ENCODE data around the gene GSTA5. TPM values are rescaled to one million over a fixed set of nuclear protein-coding genes. Genes with fewer than 3 reads are reported as not detected.
"Not testable (repeated sequence)": the region's sequence is repeated elsewhere in the genome, so short reads cannot be mapped to it uniquely, and the experiment has no call there.

GSTA5 gene
- total RNA-seq, 4 donors from 2014 or later = not detected

DNA sequence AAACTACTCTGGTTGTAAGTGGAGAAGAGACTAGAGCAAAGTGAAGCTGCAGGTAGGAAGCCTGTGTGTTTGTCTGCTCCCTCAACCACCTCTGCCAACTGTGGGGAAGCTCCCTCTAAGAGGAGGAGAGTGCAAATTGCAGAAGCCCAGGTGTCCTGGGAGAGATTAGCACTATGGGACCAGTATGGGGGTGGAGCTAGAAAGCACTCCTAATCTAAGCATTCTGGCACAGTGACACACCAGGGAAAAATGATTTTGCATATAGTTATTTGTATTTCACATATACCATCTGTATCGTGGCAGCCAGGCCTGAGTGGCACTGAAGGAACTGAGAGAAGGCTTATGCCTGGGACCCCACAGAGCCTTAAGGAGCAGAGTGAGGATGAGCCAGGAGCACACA is 49.8 kb downstream of the GSTA5 start:
- Histone ChIP-seq H3K36me3 (no peaks in the 10 kb centered on the region), H3K27ac (no peak overlapping the region), H3K4me1 (peaks cover 0 to 15% (median 0%) of the 10 kb centered on the region in 3 donors), H3K9me3 (no peaks in the 10 kb centered on the region), H3K4me3 (no peak overlapping the region), H3K27me3 (no peaks in the 10 kb centered on the region)
- WGBS, 2 donors = 0% methylated on average over 1 of the region's 1 CpG; no CpG with 5 or more reads in 1 of the 2 donors
- no peak for TF ChIP-seq POLR2A (IDR thresholded peaks at IDR 0.05)
- TF ChIP-seq, protein P1, sequence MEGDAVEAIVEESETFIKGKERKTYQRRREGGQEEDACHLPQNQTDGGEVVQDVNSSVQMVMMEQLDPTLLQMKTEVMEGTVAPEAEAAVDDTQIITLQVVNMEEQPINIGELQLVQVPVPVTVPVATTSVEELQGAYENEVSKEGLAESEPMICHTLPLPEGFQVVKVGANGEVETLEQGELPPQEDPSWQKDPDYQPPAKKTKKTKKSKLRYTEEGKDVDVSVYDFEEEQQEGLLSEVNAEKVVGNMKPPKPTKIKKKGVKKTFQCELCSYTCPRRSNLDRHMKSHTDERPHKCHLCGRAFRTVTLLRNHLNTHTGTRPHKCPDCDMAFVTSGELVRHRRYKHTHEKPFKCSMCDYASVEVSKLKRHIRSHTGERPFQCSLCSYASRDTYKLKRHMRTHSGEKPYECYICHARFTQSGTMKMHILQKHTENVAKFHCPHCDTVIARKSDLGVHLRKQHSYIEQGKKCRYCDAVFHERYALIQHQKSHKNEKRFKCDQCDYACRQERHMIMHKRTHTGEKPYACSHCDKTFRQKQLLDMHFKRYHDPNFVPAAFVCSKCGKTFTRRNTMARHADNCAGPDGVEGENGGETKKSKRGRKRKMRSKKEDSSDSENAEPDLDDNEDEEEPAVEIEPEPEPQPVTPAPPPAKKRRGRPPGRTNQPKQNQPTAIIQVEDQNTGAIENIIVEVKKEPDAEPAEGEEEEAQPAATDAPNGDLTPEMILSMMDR (IDR thresholded peaks at IDR 0.05) = no peak
- intact Hi-C loops (cut with DNase I) = no loop called here
- DNase-seq = no peak

DNA sequence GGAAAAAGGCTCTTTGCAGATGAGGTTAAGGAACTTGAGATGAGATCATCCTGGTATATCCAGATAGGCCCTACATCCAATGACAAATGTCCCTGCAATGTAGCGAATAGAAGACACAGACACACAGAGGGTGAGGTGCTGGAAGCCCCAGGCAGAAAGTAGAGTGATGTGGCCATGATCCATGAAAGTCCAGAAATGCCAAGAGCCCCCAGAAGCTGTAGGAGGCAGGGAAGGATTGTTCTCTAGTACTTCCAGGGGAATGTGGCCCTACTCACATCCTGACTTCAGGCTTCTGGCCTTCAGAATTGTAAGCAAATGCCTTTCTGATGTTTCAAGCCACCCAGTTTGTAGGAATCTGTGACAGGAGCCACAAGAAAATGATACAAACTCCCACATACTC is 51.0 kb downstream of the GSTA5 start:
- H3K9me3 ChIP-seq; DNase-seq; H3K27ac ChIP-seq; intact Hi-C loops (cut with DNase I); H3K27me3 ChIP-seq; H3K4me3 ChIP-seq; H3K36me3 ChIP-seq: not testable (repeated sequence)
- H3K4me1 ChIP-seq = peaks cover 0 to 15% (median 0%) of the 10 kb centered on the region in 3 donors
- WGBS, 2 donors = no CpG with 5 or more reads among the region's 1 CpG

DNA sequence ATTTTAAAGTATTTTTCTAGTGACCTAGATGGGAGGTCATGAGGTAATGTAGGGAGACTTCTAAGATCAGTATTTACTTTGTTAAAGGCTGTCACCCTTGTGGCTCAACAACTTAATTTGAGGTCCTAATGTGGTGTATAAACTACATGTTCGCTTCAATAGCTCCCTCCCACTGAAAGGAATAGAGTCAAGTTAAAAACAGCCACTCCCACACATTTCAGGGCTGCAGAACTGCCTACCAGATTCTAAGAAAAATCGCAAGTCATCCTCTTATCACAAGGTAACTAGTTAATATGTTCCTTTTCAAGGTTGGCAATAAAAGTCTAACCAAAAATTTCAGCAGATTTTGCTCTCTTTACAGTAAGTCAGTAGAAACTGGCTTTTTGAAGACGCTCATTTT is 52.1 kb downstream of the GSTA5 start:
- intact Hi-C loops (cut with DNase I) = no loop called here
- no peak for TF ChIP-seq POLR2A (IDR thresholded peaks at IDR 0.05)
- TF ChIP-seq, protein P1 (IDR thresholded peaks at IDR 0.05) = no peak
- Histone ChIP-seq H3K36me3 (no peaks in the 10 kb centered on the region), H3K4me3 (no peak overlapping the region), H3K4me1 (peaks cover 0 to 15% (median 0%) of the 10 kb centered on the region in 3 donors), H3K27ac (peak overlapping the region in 3 of 4 donors; percentile 9 to 48 (median 30)), H3K9me3 (no peaks in the 10 kb centered on the region), H3K27me3 (no peaks in the 10 kb centered on the region)
- WGBS, 2 donors = 49 to 68% methylated on average over 3 of the region's 3 CpGs
- DNase-seq = no peak

DNA sequence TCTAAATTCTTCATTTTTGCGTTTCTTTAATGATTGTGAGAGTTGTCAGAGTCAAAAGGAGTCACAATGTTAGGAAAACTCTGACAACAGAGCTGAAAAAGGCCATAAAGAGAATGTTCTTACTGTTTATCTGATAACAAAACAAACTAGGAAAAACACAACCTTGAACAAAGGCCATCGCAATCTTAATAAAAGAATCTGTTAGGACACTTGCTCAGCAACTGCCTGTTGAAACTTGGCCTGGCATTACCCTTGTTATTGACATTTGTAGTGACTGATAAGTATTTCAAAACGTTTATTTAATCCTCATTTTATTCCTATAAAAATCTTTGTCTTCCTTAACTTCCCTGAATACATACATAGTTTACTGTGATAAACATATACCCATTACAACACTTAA is 52.7 kb downstream of the GSTA5 start:
- H3K4me3 ChIP-seq = no peak overlapping the region
- no peak for DNase-seq
- no peaks in the 10 kb centered on the region for H3K27me3 ChIP-seq
- no peak for TF ChIP-seq POLR2A (IDR thresholded peaks at IDR 0.05)
- H3K27ac ChIP-seq = peak overlapping the region in 3 of 4 donors; percentile 30 to 54 (median 48)
- H3K9me3 ChIP-seq = no peaks in the 10 kb centered on the region
- peaks cover 0 to 17% (median 0%) of the 10 kb centered on the region in 3 donors for H3K4me1 ChIP-seq
- WGBS, 2 donors = 40 to 48% methylated on average over 3 of the region's 3 CpGs
- intact Hi-C loops (cut with DNase I) = no loop called here
- no peaks in the 10 kb centered on the region for H3K36me3 ChIP-seq

DNA sequence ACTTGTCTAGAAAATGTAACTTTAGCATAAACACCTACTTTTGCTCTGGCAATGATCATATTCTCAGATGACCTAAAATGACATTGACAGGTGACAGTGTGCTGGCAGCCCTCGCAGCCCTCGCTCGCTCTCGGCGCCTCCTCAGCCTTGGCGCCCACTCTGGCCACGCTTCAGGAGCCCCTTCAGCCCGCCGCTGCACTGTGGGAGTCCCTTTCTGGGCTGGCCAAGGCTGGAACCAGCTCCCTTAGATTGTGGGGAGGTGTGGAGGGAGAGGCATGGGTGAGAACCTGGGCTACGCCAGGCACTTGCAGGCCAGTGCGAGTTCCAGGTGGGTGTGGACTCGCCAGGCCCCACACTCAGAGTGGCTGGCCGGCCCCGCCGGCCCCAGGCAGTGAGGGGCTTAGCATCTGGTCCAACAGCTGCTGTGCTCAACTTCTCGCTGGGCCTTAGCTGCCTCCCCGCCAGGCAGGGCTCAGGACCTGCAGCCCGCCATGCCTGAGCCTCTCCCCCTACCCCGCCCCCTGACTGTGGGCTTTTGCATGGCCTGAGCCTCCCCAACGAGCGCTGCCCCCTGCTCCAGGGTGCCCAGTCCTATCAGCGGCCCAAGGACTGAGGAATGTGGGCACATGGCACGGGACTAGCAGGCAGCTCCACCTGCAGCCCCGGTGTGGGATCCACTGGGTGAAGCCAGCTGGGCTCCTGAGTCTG is 54.2 kb downstream of the GSTA5 start:
- Histone ChIP-seq H3K27me3 (no peaks in the 10 kb centered on the region), H3K36me3 (no peaks in the 10 kb centered on the region), H3K4me3 (no peak overlapping the region), H3K9me3 (no peaks in the 10 kb centered on the region), H3K27ac (no peak overlapping the region), H3K4me1 (peaks cover 0 to 24% (median 0%) of the 10 kb centered on the region in 3 donors)
- DNase-seq = no peak
- TF ChIP-seq, protein P1 (IDR thresholded peaks at IDR 0.05) = no peak
- no peak for TF ChIP-seq POLR2A (IDR thresholded peaks at IDR 0.05)
- intact Hi-C loops (cut with DNase I) = no loop called here
- 85 to 95% methylated on average over 4 to 7 of the region's 24 CpGs for WGBS, 2 donors

DNA sequence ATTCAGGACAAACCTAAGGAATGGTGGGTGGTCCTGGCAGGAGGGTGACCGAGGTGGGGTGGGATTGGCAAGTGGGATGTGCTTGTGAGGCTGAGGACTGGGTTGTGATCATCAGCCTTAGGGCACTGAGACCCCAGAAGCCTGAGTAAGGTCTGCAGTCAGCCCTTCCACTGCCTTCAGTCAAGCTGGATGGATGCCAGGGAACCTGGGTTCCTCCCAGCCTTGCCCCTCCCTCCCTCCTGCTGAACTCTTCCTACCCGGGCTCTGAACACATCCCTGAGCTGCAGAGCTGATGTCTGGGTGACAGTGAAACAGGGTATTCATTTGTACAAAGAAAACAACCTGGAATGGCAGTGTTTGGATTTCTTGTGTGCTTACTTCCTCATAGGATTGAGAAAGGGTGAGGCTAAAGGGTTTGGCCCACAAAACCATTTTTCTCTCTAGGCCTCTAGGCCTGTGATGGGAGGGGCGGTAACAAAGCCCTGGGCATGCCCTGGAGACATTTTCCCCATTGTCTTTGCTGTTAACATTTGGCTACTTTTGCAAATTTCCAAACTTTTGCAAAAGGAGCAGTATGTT is 57.8 kb downstream of the GSTA5 start:
- 25 to 46% methylated on average over 1 to 2 of the region's 3 CpGs for WGBS, 2 donors
- H3K27me3 ChIP-seq; intact Hi-C loops (cut with DNase I); H3K36me3 ChIP-seq; DNase-seq; H3K4me3 ChIP-seq; H3K27ac ChIP-seq; H3K9me3 ChIP-seq: not testable (repeated sequence)
- peaks cover 0 to 40% (median 0%) of the 10 kb centered on the region in 3 donors for H3K4me1 ChIP-seq

DNA sequence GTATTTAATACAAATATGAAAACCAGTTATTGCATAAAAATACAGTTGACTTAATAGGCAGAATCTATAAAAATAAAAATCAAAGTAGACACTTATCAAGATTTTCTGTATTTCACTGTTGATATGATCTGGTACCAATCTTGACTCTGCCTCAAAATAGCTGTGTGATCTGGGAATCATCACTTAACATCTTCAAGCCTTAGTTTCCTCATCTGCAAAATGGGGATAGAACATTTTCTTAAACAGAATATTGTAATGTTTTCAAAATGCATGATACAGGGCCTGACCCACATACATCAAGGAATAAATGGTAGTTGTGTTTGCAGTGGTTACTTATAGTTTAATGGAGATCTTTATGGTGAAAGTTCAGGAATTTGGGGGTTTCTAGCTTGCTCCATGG is 58.4 kb downstream of the GSTA5 start:
- intact Hi-C loops (cut with DNase I); H3K9me3 ChIP-seq; H3K4me3 ChIP-seq; DNase-seq; H3K27ac ChIP-seq; H3K27me3 ChIP-seq; H3K36me3 ChIP-seq: not testable (repeated sequence)
- H3K4me1 ChIP-seq = peaks cover 0 to 36% (median 0%) of the 10 kb centered on the region in 3 donors

Other genes with a start within 250 kb of the GSTA5 start
- gene TMEM14A, start 169.7 kb downstream of the GSTA5 start, total RNA-seq = 100 to 1,000 TPM in 1 of 4 donors, 10 to 100 TPM in 3; 38.1 to 102 (median 51.3) TPM
- gene GSTA2, start 77.3 kb downstream of the GSTA5 start, total RNA-seq = not detected
- 10 to 100 TPM in 1 of 4 donors, 1 to 10 TPM in 1, under 1 TPM in 1, not detected in 1; 0.44 to 16.1 (median 8.6) TPM for gene GSTA1, start 37.0 kb downstream of the GSTA5 start, total RNA-seq
- gene GSTA3, start 68.9 kb upstream of the GSTA5 start, total RNA-seq = not detected
- gene GSTA4, start 154.5 kb upstream of the GSTA5 start, total RNA-seq = 100 to 1,000 TPM in 1 of 4 donors, 10 to 100 TPM in 3; 50.4 to 110 (median 84.4) TPM
- 10 to 100 TPM; 11.9 to 18.9 (median 15.8) TPM for gene CILK1, start 221.0 kb upstream of the GSTA5 start, total RNA-seq
- 10 to 100 TPM; 28.8 to 61.4 (median 48.8) TPM for gene FBXO9, start 224.6 kb upstream of the GSTA5 start, total RNA-seq